22Rv1 (cell line): ENCODE measurements around the gene TNP1.

Experiments
- H3K27ac ChIP-seq: fragments of 450-650 bp; 2 replicates; pipeline ENCODE4 v1.5.1; 2017
- ZFX ChIP-seq: fragments of 450-650 bp; IDR thresholded peaks from 2 replicates; pipeline ENCODE4 v1.6.1; 2017; ENCODE audit warnings: antibody characterized with exemption, borderline replicate concordance
- TF ChIP-seq, protein P1 (sequence below): fragments of 450-650 bp; IDR thresholded peaks from 2 replicates; pipeline ENCODE4 v1.5.1; 2017; ENCODE audit warnings: mild to moderate bottlenecking

The TNP1 gene

GRCh38 chr2:216900406-216900805 lies 40.5 kb upstream of the TNP1 start:
- TF ChIP-seq, protein P1, sequence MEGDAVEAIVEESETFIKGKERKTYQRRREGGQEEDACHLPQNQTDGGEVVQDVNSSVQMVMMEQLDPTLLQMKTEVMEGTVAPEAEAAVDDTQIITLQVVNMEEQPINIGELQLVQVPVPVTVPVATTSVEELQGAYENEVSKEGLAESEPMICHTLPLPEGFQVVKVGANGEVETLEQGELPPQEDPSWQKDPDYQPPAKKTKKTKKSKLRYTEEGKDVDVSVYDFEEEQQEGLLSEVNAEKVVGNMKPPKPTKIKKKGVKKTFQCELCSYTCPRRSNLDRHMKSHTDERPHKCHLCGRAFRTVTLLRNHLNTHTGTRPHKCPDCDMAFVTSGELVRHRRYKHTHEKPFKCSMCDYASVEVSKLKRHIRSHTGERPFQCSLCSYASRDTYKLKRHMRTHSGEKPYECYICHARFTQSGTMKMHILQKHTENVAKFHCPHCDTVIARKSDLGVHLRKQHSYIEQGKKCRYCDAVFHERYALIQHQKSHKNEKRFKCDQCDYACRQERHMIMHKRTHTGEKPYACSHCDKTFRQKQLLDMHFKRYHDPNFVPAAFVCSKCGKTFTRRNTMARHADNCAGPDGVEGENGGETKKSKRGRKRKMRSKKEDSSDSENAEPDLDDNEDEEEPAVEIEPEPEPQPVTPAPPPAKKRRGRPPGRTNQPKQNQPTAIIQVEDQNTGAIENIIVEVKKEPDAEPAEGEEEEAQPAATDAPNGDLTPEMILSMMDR = no peak
- no peak for TF ChIP-seq ZFX
- no peak overlapping the region for H3K27ac ChIP-seq

DNA sequence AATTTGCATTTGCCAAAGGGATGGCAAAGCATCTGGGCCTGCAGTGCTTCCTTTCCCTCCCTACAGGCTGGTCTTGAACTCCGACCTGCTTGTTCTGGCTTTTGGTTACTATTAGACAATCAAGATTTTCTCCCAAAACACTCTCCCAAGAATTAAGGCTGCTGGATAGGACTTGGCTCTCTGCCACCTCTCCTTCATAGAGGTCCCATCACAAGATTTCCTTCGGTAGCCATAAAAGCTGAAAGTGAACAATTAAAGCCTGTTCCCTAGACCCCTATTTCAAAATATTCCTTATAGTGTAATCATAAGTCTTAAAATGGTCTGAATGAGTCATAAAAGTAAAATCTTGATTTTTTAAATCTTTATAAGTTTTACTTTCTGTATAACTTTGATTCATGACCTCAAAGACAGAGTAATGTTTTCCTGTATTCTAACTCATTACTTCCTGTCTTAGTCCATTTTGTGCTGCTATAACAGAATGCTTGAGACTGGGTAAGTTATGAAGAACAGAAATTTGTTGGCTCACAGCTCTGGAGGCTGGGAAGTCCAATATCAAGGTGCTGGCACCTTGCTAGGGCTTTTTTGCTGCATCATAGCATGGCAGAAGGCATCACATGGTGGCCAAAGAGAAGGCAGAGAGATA lies 37.8 kb upstream of the TNP1 start:
- TF ChIP-seq ZFX = no peak
- TF ChIP-seq, protein P1 = no peak
- no peak overlapping the region for H3K27ac ChIP-seq

GRCh38 chr2:216890138-216890537 lies 30.3 kb upstream of the TNP1 start:
- no peak for TF ChIP-seq ZFX
- TF ChIP-seq, protein P1 = no peak
- no peak overlapping the region for H3K27ac ChIP-seq

- TF ChIP-seq, protein P1 = no peak
- TF ChIP-seq ZFX = no peak
- no peak overlapping the region for H3K27ac ChIP-seq
These were observed 29.2 kb upstream of the TNP1 start for GRCh38 chr2:216888887-216889622.

- H3K27ac ChIP-seq = no peak overlapping the region
- TF ChIP-seq, protein P1 = no peak
- TF ChIP-seq ZFX = no peak
These were observed 28.2 kb upstream of the TNP1 start for GRCh38 chr2:216888081-216888480.

- no peak for TF ChIP-seq ZFX
- TF ChIP-seq, protein P1 = no peak
These were observed 27.3 kb upstream of the TNP1 start for GRCh38 chr2:216887138-216887537.

GRCh38 chr2:216885117-216885553 lies 25.3 kb upstream of the TNP1 start:
- H3K27ac ChIP-seq = no peak overlapping the region
- no peak for TF ChIP-seq ZFX
- TF ChIP-seq, protein P1 = no peak

More at GRCh38 chr2:216887138-216887537, 27.3 kb upstream of the TNP1 start:
- no peak overlapping the region for H3K27ac ChIP-seq
